ENCODE results near the gene HTR4. TPM values are rescaled to one million over a fixed set of nuclear protein-coding genes. Genes with fewer than 3 reads are reported as not detected.

HTR4 gene
- total and polyA plus RNA-seq, 2 donors (not counting 3 experiments of a cell fraction or from before 2014, with no cell fraction given) = not detected

GRCh38 chr5:148491793-148492184 is 162.5 kb downstream of the HTR4 start:
- Histone ChIP-seq H3K36me3 (ENCODE audit: control insufficient read depth in 2 of 2, extremely low read depth in 1 of 2, insufficient read depth in 2 of 2, low read length in 2 of 2) (no peaks in the 10 kb centered on the region), H4K20me1 (replicated peaks; ENCODE audit: control insufficient read depth, extremely low read depth, insufficient read depth, low read length) (no peaks in the 10 kb centered on the region), H3K9me1 (replicated peaks; ENCODE audit: control insufficient read depth, extremely low read depth, insufficient read depth, low read length) (no peaks in the 10 kb centered on the region), H3K9ac (replicated peaks; ENCODE audit: extremely low read depth, insufficient read depth, low read length) (no peak overlapping the region), H3K27ac (ENCODE audit: insufficient read depth, low read depth, low read length) (no peak overlapping the region), H2AFZ (ENCODE audit: low read depth, low read length) (no peak overlapping the region), H3K27me3 (ENCODE audit: control insufficient read depth in 2 of 2, insufficient read depth in 2 of 2, low read length in 2 of 2) (peaks cover 6 to 29% of the 10 kb centered on the region in 2 experiments), H3K9me3 (replicated peaks; ENCODE audit: control insufficient read depth, insufficient read depth, low read length) (no peaks in the 10 kb centered on the region), H3K4me2 (ENCODE audit: insufficient read depth, low read length) (no peak overlapping the region), H3K4me3 (replicated peaks in 1 of 3; ENCODE audit: insufficient read depth in 1 of 3, low read depth in 1 of 3, low read length in 3 of 3) (no peak overlapping the region), H3K79me2 (ENCODE audit: control insufficient read depth, insufficient read depth, low read length) (no peaks in the 10 kb centered on the region), H3K4me1 (ENCODE audit: control insufficient read depth, extremely low read depth, insufficient read depth, low read length) (no peaks in the 10 kb centered on the region)
- intact Hi-C loops (cut with micrococcal nuclease) = no loop called here
- BruUV-seq (replicated peaks) = no TSS peak
- dilution Hi-C loops (cut with MboI; ENCODE audit: extremely low pct_ligation_motif_present, low sequenced_read_pairs) = no loop called here
- CTCF ChIA-PET = interaction anchor here (0.6 to 3.5 kb wide), 4 partner anchors 8 to 239 kb away, joined by 3 to 17 read pairs (median 4); no protein-coding TSS in a partner anchor
- FAIRE-seq (no peak), DNase-seq (ENCODE audit: low read depth, low spot score) (no peak)
- POLR2A ChIA-PET = no interaction called here
- TF ChIP-seq GATA2 (IDR thresholded peaks at IDR 0.05; ENCODE audit: insufficient read depth, insufficient read length, low read depth, low read length) (no peak), EZH2 (IDR thresholded peaks at IDR 0.05; ENCODE audit: borderline replicate concordance, low read depth, low read length, severe bottlenecking) (no peak), POLR2AphosphoS5 (IDR thresholded peaks at IDR 0.05; ENCODE audit: insufficient read depth, low read depth, low read length) (no peak), POLR2A (IDR thresholded peaks at IDR 0.05; ENCODE audit: low read depth, low read length) (no peak), MYC (IDR thresholded peaks at IDR 0.05; ENCODE audit: low read depth, low read length) (no peak), MAX (IDR thresholded peaks at IDR 0.05; ENCODE audit: insufficient read depth, insufficient read length) (no peak), CTCF (IDR thresholded peaks at IDR 0.05; ENCODE audit: extremely low read depth in 1 of 2, insufficient read depth in 1 of 2, low read depth in 1 of 2, low read length in 2 of 2) (no peak), FOS (IDR thresholded peaks at IDR 0.05; ENCODE audit: borderline replicate concordance, insufficient read depth, low read length) (no peak), JUN (IDR thresholded peaks at IDR 0.05; ENCODE audit: borderline replicate concordance, insufficient read depth, insufficient read length, low read depth) (no peak)
